SK-N-SH (cell line): ENCODE results near the gene MMRN1.

Experiments
- JUND ChIP-seq: IDR thresholded peaks from 2 replicates; pipeline ENCODE4 v1.4.0; 2012
- TAF1 ChIP-seq: IDR thresholded peaks from 2 replicates; pipeline ENCODE4 v1.6.1; 2012; ENCODE audit warnings: low read depth, mild to moderate bottlenecking, low read length, moderate library complexity, borderline replicate concordance
- TCF12 ChIP-seq: IDR thresholded peaks from 2 replicates; pipeline ENCODE4 v1.4.0; 2012

- no peak for TF ChIP-seq TAF1
- TF ChIP-seq JUND, result no peak
- TF ChIP-seq TCF12, result no peak
Observed at GRCh38 chr4:90001023-90001422, 106.4 kb downstream of the MMRN1 start.
